ENCODE data around the gene ACTN1. TPM values are rescaled to one million over a fixed set of nuclear protein-coding genes. Genes with fewer than 3 reads are reported as not detected.

ACTN1 gene
- total and polyA plus RNA-seq, 2 of the 8 experiments (the other 6 are each of a cell fraction or from before 2014, with no cell fraction given) = 236 to 262 TPM

DNA sequence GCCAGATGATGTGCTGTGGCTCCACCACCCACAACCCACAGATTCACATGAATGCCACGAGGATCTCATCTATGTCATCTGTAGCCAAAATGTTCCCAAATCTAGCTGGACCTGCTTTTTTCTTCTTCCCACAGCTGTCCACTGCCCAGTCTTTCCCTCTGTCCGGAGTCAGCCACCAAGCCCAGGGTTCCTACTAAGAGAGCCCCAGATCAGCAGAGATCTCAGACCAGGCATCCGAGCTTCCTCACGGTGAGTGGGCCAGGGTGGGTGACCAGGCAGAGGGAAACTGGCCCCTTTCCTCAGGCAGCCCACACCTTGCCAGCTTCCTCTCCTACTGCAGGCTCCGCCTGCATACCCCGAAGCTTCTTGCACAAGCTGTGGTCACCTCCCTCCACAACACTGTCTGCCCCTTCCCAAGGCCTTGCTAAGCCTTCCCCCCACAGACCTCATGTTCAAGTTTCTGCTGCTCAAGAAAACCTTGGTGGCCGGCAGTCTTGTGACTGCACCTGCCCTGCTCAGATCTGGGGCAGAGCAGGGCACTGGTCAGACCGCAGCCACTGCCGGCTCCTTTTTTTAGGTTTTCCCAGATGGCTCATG is 81.4 kb downstream of the ACTN1 start (continued):
- no peak for TF ChIP-seq RXRA (IDR thresholded peaks at IDR 0.05; ENCODE audit: insufficient read depth, low read depth, low read length)
- no peak for TF ChIP-seq BACH1 (IDR thresholded peaks at IDR 0.05; ENCODE audit: low read length)
- TF ChIP-seq BCL11A (IDR thresholded peaks at IDR 0.05; ENCODE audit: low read depth in 2 of 2, low read length in 2 of 2) = no peak
- TF ChIP-seq CREB1 (IDR thresholded peaks at IDR 0.05) = no peak

All from H1 (cell line).